PFSK-1 (cell line): Measurements from ENCODE around the gene ZNF189.

Experiments used
- FOXP2 ChIP-seq: optimal IDR thresholded peaks from 2 replicates; pipeline ENCODE3; 2011; ENCODE audit warnings: borderline replicate concordance, control low read depth, inconsistent platforms; ENCODE audit not compliant: insufficient read depth; ENCODE audit errors: extremely low read length, extremely low read depth
- POLR2AphosphoS5 ChIP-seq: IDR thresholded peaks from 2 replicates; pipeline ENCODE4 v1.6.1; 2012; ENCODE audit warnings: low read depth, mild to moderate bottlenecking, control low read depth, low read length, moderate library complexity
- REST ChIP-seq, 2 experiments: IDR thresholded peaks; 2 replicates each; pipeline versions ENCODE4 v1.6.1 to v1.8.0; 2011 to 2012; ENCODE audit warnings: low read depth in 2 of 2, low read length in 2 of 2, control low read depth in 1 of 2, inconsistent platforms in 1 of 2, mild to moderate bottlenecking in 1 of 2, moderate library complexity in 1 of 2; ENCODE audit not compliant: insufficient read depth in 1 of 2
- SIN3A ChIP-seq: IDR thresholded peaks from 2 replicates; pipeline ENCODE4 v1.6.1; 2012; ENCODE audit warnings: mild to moderate bottlenecking, low read length, moderate library complexity, borderline replicate concordance; ENCODE audit not compliant: insufficient read depth
- TAF1 ChIP-seq: IDR thresholded peaks from 2 replicates; pipeline ENCODE4 v1.6.1; 2012; ENCODE audit warnings: low read length, control low read depth, borderline replicate concordance; ENCODE audit not compliant: insufficient read depth

Gene ZNF189

DNA sequence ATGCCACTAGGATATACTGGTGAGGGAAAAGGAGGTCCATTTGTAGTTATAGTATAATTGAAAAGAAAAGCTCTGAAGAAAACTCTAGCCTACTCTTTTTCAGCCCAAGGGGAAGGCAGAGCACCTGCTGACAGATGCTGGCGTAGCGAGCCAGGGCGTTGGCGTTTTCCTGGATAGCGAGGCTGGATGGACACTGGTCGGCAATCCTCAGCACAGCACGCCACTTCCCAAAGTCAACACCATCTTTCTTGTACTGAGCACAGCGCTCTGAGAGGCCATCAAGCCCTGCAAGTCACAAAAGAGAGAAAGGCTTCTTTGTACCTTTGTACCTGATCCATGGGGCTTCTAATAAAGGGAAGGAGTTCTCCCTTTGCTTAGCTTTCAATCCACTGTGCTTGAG, 28.7 kb downstream of the ZNF189 start:
- TF ChIP-seq REST (IDR thresholded peaks at IDR 0.05; ENCODE audit: insufficient read depth in 1 of 2, low read depth in 2 of 2, low read length in 2 of 2) (no peak), POLR2AphosphoS5 (no peak), TAF1 (no peak)

DNA sequence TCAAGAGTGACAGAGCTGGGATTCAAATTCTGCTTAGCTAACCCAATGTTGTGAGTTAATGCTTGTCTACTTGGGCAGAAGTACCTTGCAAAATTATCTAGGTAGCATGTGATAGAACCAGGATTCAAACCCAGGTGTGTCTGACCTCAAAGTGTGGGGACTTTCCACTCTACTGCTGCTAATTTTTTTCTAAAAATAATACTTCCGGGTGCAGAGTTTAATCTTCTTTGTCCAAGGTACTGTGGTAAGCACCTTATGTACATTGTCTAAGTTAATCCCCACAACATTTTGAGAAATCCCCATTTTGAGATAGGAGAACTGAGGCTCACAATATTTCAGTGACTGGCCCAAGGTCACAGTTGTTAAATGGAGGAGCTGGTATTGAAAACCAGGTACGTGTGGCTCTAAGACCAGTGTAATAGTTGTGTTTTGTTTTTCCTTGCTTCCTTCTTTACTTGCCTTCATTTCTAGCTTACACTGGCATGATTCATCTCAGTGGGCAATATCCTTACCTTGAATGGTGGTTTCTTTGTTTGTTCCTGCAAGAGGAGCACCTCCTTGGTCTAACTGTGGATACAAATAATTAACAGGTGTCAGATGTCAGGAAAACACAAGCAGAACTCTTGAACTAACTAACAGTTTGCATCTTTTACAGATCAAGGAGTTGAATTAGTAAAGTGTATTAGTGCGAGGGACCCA, 29.5 kb downstream of the ZNF189 start:
- no peak for TF ChIP-seq REST (IDR thresholded peaks at IDR 0.05; ENCODE audit: insufficient read depth in 1 of 2, low read depth in 2 of 2, low read length in 2 of 2)
- no peak for TF ChIP-seq SIN3A
- no peak for TF ChIP-seq TAF1
- no peak for TF ChIP-seq POLR2AphosphoS5
- no peak for TF ChIP-seq FOXP2

DNA sequence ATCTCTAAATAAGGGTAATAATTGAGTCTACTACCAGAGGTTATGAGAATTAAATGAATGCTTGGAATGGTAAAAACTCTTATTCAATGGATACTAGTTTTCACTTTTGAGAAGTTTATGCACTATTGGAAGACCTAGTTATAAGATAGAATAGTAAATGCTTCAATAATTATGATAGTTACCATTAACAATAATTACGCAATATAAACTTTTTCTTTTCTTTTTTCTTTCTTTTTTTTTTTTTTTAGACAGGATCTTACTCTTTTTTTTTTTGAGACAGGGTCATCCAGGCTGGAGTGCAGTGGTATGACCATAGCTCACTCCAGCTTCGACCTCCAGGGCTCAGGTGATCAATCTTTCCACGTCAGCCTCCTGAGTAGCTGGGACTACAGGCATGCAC, 30.3 kb downstream of the ZNF189 start:
- TF ChIP-seq FOXP2, result no peak
- TF ChIP-seq SIN3A, result no peak
- no peak for TF ChIP-seq TAF1
- no peak for TF ChIP-seq REST (IDR thresholded peaks at IDR 0.05; ENCODE audit: insufficient read depth in 1 of 2, low read depth in 2 of 2, low read length in 2 of 2)
- TF ChIP-seq POLR2AphosphoS5, result no peak

DNA sequence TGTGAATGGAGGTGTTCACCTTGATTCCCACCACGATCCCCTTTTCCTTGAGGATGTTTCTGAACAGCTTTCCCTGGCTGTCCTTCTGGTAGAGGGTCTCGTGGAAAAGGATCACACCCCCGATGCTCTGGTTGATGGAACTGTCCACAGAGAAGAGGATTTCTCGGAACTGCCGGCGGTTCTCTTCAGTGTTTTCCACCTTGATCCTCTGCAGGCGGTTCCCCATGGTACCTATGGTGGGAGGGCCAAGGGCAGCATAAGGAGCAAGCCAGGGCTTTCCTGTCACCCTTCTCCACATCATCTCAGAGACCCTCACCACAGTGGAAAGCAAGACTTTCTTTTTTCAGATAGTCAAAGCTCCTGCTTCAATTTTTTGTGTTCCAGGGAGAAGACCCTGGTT, 31.1 kb downstream of the ZNF189 start:
- no peak for TF ChIP-seq REST (IDR thresholded peaks at IDR 0.05; ENCODE audit: insufficient read depth in 1 of 2, low read depth in 2 of 2, low read length in 2 of 2)
- TF ChIP-seq FOXP2, result no peak
- TF ChIP-seq POLR2AphosphoS5, result no peak
- no peak for TF ChIP-seq TAF1
- no peak for TF ChIP-seq SIN3A

- no peak for TF ChIP-seq POLR2AphosphoS5
- no peak for TF ChIP-seq SIN3A
- no peak for TF ChIP-seq FOXP2
- no peak for TF ChIP-seq TAF1
- no peak for TF ChIP-seq REST (IDR thresholded peaks at IDR 0.05; ENCODE audit: insufficient read depth in 1 of 2, low read depth in 2 of 2, low read length in 2 of 2)
These were observed 33.5 kb downstream of the ZNF189 start for GRCh38 chr9:101432171-101432570.
